GM21717 (cell line): ENCODE results near the gene ARL17B.
"Not testable (repeated sequence)": the region's sequence is repeated elsewhere in the genome, so short reads cannot be mapped to it uniquely, and the experiment has no call there.

ENCODE experiments used
- ATAC-seq: cut with Tn5 transposase; IDR thresholded peaks from one replicate; pipeline ENCODE4 v1.9.1; 2021; ENCODE audit warnings: mild to moderate bottlenecking, moderate library complexity; ENCODE audit not compliant: unreplicated experiment

The ARL17B gene

DNA sequence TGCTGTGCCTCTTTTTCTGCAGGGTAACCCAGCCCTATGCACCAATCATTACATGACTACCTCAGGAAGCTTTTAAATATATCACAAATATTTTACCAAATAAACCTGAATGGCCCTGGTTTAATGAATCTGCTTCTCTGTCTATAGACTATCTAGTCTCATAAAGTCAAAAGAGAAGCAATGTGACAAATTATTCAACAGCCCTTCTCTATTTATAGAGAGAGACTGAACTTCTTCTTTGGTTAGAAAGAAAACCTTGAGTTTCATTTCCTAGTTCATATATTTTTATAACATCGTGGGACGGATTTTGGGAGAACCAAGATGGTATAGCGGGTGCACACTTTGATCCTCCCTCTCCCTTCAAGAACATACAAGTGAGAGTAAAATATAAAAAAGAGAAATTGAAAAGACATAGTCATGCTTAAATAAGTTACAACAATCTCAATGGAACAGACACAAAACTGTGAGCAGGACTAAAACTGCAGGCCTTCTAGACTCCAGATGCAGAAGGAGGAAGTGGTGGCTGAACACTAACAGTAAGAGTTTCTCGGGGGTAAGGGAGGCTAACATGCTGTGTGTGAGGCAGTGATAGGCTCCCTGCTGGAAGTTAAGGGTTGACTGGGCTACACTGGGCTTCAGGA lies 70.5 kb downstream of the ARL17B start:
- peak; percentile 86 for ATAC-seq

DNA sequence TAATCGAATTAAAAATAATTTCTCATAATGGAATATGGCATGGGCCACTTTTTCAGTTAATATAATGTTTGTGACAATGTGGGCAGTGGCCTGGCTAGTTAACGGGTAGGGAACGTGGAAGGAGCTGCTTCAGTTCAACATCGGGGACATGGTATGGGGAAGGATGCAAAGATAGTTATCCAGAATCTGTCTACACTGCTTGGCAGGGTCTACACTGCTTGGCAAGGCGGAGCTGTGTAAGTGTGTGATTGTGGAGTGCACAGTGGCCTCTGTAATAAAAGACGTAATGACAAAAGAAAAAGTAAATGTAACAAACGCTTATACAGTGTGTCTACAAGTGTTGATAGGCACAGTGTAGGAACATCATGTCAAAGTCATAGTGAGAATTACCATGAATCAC lies 74.0 kb downstream of the ARL17B start:
- ATAC-seq: not testable (repeated sequence)

DNA sequence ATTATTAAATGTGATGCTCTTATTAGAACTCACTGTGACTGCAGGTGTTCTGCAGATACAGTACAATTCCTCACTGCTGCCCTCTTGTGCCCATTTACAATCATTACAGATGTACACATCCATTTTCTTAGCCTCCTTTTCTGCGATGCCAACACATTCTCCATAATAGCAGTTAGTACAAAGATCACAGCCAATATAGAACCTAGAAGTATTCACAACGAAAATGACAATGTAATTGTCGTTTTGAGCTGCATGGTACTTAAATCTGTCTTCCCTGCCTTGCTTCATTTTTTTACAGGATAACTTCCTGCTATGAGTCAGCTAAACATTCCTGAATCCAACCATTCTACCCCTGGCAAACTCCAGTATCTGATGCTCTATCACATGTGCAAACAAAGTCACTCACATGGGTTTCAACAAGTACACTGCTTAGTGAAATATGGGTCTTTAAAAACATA lies 74.8 kb downstream of the ARL17B start:
- not testable (repeated sequence) for ATAC-seq

DNA sequence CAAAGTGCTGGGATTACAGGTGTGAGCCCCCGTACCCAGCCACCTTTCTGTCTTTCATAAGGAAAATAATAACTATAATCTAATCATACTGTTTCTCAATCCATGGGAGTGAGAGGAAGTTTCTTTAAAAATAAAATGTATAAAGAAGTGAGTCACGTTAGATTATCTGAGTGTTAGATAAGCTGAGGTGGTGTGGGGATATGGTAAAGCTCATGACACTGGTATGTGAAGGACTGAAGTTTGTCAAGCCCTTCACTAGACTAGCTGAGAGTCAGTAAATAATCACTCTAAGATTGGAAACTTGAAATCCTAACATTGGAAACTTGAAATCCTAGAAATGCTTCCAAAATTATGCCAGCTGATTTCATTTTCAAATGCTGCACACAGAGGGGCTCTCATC lies 76.1 kb downstream of the ARL17B start:
- not testable (repeated sequence) for ATAC-seq

DNA sequence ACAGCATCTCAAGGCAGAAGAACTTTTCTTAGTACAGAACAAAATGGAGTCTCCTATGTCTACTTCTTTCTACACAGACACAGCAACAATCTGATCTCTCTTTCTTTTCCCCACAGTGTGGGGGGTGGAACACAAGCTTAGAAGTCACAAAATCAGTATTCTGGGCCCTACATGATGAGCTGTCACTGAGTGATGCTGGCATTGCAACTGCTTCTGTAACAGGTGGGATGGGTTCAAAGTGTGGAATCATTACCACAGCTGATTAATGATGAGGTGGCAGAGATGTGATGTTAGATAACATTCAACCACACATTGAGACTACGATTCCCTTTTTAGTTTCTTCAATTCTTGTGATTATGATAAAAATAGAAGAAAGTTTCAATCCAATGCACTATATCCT lies 77.1 kb downstream of the ARL17B start:
- not testable (repeated sequence) for ATAC-seq

DNA sequence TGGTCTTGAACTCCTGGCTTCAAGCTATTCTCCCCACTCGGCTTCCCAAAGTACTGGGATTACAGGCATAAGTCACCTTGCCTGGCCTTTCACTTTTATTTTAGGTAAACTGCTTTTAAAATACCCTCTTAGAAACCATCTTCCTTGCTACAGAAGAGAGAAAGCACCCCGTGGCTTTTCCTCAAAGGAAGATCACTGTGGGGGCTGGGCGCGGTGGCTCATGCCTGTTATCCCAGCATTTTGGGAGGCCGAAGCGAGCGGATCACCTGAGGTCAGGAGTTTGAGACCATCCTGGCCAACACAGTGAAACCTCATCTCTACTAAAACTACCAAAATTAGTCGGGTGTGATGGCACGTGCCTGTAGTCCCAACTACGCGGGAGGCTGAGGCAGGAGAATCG lies 78.9 kb downstream of the ARL17B start:
- not testable (repeated sequence) for ATAC-seq

DNA sequence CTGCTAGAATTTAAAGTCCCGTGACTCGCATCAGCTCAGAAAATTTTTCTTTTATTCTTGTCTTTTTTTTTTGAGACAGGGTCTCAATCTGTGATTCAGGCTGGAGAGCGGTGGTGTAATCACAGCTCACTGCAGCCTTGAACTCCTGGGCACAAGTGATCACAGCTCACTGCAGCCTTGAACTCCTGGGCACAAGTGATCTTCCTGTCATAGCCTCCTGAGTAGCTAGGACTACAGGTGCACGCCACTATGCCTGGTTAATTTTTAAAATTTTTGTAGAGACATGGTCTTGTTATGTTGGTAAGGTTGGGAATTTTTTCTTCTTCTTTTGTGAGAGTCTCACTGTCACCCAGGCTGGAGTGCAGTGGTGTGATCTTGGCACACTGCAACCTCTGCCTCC lies 80.2 kb downstream of the ARL17B start:
- not testable (repeated sequence) for ATAC-seq

DNA sequence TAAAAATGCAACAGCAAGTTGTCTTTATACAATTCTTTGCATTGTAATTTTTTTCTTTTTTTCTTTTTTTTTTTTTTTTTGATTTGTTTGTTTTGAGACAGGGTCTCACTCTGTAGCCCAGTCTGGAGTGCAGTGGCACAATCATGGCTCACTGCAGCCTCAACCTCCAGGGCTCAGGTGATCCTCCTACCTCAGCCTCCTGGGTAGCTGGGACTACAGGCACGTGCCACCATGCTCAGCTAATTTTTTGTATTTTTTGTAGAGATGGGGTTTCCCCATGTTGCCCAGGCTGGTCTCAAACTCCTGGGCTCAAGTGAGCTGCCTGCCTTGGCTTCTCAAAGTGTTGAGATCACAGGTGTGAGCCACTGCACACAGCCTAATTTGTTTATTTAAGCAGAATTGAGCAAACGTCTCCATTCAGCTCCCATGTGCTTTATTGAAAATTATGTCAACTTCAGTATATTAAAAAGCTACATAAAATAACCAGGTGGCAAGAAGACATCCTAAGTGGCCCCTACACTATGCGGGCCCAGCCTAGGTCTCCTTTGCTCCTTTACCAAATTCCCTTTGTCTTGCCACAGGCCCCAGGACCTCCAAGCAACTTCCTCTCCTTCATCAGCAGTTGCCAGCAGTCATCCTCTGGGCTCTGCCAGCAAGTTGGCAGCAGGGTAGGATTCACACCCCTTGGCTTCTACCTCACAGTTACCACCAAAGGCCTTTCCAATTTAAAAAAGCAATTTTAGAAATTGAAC lies 84.7 kb downstream of the ARL17B start:
- not testable (repeated sequence) for ATAC-seq

DNA sequence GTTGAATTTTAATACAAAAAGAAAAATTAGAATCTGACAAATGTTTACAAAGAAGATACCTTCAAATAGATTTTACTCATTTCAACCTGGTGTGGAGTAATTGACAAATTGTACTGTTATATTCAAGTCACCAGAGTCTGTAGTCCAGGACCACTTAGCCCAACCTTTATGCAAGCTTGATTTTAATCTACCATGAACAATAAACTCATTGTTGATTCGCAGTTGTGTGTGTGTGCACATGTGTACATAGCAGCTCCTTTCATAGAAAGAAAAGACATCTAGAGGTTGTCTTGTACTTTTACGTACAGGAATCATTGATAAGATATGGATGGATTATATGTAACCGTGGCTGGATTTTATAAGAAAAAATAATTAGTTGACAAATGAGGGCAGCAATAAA lies 87.3 kb downstream of the ARL17B start:
- no peak for ATAC-seq

DNA sequence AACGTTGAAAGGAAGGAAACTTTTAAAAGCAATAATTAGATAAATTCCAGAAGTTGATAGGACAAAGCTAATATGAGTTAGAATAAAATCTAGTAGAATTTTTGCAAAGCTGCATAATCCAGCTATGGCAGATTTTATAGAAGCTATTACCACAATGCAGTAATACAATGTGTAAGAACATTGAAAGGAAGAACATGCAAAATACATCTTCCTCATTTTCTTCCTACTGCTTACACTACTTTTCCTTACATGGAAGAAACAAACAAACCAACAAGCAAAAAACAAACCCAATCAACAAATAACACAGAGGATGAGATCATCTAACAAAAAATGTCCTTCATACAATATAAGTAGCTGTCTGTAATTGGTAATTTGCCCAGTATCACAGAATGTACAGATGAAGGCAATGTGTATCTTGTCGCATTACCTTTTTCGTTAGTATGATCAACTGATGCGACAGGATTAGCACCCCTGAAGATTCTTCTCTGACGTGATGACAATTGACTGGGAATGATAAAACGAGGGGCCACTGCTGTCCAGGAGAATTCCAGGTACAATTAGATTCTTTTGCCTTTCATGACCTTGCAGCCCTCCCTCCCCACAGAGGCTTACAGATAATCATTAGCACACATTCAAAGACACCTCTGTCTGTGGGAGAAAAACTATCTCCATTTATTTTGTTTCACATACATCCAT lies 87.9 kb downstream of the ARL17B start:
- ATAC-seq: no peak

DNA sequence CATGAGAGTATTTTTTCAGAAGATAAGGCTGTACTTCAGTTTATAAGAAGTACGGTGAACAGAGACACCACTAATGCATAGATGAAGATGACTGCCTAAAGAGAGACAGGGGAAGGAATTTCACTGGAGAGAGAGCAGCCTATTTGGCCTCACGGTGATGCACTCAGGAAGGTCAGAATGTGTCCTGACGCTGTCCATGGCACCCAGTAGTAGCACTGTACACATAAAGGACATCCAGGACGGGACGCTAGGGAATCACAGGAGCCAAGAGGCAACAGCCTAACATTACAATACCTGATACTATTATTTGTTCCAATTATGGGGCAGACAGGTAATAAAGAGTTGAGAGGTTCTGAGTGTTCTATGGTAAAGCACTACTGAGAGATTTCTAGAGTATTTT lies 91.5 kb downstream of the ARL17B start:
- no peak for ATAC-seq

DNA sequence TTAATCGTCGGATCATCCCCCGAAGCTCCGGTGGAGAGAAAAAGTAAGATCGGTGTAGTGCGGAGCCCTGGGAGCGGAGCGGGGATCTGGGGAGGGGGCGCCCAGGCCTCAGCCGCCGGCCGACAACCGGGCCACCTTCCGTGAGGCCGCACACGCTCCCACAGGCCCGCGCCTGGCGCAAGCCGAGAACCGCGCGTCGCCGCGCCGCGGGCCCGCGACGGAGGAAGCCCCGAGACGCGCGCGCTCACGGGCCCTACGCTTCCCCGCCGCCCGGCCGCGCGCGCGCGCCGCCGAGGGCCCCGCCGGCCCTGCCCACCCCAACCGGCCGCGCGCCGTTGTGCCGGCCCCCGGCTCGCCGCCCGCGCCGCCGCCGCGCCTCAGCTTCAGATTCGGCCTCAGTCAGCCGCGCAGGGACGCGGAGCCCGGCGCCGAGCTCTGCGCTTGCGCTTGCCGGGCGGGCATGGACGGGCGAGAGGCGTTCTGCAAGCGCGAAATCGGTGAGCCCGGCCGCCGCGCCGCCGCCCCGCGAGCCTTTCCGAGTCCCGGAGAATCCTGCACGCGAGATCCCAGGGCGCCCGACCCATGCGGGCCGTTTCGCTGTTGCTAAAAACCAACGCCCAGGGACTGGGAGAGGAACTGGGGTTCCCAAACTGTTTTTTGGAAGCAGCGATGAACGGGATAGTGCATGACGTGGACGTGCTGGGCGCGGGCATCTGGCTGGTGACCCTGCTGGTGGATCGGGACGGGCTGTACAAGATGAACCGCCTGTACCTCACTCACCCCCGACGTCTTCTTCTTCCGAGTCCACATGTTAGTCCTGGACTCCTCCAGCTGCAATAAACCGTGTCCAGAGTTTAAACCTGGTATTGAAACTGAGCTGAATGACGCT lies 94.7 kb downstream of the ARL17B start:
- peak; percentile 61 for ATAC-seq

DNA sequence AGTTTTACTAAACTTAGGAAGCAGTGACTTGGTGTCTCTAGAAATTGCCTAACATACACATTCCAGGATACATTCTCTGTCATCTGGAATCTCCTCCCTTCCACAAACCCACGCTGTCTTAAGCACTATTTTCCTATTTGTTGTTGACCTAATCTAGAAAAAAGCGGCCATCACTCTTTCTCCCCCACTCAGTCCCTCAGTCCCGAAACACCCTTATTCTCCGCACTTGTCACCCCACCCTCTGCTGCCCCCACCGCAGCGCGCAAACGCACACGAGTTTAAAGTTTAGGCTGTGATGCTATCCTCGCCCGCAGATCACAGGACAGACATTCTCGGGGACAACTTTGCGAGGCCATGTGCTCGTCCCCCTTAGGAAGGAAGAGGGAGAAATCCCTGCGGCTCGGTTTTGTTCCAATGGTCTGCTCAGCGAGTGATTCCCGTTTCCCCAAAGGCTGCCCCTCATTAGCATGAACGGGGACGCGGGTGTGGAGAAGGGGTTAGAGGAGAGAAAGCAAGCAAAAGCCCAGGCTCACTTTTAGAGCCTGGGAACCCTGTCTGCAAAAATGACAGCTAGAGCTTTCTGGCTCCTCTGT lies 95.4 kb downstream of the ARL17B start:
- ATAC-seq: not testable (repeated sequence)

DNA sequence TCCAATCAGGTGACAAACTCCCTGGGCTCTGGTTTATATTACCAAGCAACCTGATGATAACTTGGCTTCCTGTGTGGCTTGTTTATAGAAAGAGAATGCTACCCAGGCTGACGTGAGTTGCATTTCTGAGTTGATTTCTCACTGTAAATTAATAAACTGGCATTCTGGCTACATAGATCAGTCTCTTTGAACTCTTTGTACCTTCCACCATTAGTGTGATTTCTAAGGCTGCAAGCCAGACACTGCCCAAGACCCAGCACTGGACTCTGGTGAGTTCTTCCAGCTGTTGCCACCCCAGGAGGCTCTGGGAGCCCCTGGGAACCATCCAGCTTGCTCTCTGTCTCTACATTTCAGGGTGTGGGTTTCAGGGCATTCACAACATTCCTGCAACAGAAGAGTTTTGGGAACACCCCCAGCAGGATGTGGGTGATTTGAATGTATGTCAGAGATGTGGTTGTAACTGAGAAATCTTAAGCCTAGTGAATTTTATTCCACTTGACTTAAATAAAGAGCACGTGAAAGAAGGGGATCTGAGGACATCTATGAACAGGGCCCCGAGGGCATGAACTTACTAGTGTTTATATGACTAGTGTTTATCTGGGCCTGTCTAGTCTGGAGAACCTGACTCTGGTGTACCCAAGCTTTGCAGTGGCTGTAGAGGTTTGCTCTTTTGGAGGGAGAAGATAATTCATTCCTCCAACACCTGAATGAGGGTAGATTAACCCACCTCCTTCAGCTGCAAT lies 96.9 kb downstream of the ARL17B start:
- ATAC-seq: no peak

DNA sequence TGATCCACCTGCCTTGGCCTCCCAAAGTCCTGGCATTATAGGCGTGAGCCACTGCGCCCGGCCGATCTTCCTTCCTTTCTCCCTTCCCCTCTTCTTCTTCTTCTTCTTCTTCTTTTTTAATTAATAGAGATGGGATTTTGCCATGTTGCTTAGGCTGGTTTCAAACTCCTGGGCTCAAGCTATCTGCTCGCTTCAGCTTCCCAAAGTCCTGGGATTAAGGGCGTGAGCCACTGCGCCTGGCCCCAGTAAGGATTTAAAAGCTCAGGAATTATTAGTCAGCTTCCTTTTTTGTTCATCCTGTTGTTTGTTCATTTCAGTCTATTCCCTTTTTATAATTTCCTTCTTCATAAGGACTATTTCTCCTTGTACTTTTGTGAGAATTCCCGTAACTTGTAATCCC lies 99.3 kb downstream of the ARL17B start:
- ATAC-seq: no peak

DNA sequence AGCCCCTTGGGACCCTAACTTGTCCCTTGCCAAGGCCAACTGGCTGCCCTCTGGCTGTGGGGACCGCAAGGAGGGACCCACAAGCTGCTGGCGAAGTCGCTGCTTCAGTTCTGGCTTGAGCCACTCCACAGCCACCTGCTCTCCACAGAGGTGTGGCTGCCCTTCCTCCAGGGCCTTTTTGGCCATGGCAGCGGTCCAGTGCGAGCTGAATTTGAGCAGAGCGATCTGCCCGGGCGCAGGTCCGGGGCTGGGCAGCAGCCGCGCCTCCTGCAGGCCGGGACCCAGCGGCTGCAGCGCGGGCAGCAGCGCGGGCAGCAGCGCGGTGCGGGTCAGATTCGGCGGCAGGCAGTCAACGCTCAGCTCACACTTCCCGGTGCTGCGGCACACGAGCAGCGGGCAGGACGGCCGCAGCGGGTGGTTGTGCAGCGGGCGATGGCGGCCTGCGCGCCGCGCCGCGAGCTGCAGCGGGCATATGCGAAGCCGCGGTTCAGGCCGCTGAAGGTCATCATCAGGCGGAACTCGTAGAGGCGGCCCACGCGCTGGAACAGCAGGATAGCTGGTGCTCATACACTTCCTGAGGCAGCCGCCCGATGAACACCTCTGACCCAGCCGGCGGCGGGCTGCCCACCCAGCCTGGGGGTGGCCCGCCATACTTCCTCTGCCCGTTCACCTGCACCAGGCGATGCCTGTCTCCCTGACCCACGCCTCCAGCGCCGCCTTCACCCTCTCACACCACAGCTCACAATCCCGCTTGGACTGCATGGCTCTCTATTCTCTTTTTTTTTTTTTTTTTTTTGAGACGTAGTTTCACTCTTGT lies 101.5 kb downstream of the ARL17B start:
- ATAC-seq: not testable (repeated sequence)

DNA sequence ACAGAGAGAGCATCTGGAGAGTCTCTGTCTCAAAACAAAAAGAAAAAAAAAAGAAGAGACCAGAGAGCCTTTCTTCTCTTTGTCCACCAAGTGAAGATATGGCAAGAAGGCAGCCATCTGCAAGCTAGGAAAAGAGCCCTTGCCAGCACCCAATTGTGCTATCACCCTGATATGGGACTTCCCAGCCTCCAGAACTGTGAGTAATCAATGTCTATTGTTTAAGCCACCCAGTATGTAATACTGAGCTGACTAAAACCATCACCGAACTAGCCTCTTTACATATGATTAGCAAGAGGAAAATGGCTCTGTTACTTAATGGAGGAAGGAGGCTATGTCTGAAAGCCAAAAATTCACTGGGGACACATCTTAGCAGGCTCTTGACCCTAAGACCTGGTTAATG lies 105.2 kb downstream of the ARL17B start:
- ATAC-seq: not testable (repeated sequence)

DNA sequence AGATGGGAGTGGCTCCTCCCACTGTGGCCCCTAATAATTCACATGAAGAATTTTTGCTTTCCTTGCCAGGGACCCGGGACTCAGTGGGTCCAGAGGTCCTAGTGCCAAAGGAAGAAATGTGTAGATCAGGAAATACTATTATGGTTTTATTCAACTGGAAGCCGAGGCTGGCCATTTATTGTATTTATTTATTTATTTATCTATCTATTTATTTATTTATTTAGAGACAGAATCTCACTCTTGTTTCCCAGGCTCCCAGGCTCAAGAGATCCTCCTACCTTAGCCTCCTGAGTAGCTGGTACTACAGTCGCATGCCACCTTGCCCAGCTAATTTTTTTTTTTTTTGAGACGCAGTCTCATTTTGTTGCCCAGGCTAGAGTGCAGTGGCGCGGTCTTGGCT lies 107.4 kb downstream of the ARL17B start:
- ATAC-seq: not testable (repeated sequence)

DNA sequence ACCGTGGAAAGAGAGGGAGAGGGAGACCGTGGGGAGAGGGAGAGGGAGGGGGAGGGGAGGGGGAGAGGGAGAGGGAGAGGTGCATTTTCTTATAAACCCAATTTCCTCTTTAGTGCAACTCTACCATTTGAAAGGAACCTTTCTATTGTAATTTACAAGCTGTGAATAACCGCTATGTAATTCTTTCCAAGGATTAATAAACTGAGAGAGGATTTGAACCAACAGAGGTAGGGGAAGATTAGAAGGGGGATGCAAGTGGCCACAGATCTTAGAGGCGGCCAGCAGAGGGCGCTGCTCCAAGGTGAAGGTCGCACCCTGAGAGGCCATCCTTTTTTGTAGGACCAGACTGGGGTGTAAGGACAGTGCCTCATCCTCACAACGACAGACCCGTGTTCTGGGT lies 107.8 kb downstream of the ARL17B start:
- ATAC-seq: not testable (repeated sequence)
